ENCODE results near the gene CD69.

GRCh38 chr12:9735601-9736000 lies 25.1 kb downstream of the CD69 start:
- TF ChIP-seq CTCF (IDR thresholded peaks at IDR 0.05; ENCODE audit: poor library complexity, severe bottlenecking) (no peak), SMC3 (conservative IDR thresholded peaks at IDR 0.05; ENCODE audit: poor library complexity) (no peak), EP300 (conservative IDR thresholded peaks at IDR 0.05; ENCODE audit: poor library complexity, severe bottlenecking) (no peak), EZH2 (IDR thresholded peaks at IDR 0.05; ENCODE audit: borderline replicate concordance, insufficient read depth, low read length, poor library complexity, severe bottlenecking) (no peak), MXI1 (conservative IDR thresholded peaks at IDR 0.05; ENCODE audit: poor library complexity, severe bottlenecking) (no peak), TAF1 (IDR thresholded peaks at IDR 0.05; ENCODE audit: low read depth) (no peak), POLR2AphosphoS5 (IDR thresholded peaks at IDR 0.05) (no peak), RAD21 (conservative IDR thresholded peaks at IDR 0.05) (no peak), REST (IDR thresholded peaks at IDR 0.05; ENCODE audit: borderline replicate concordance) (no peak)

Measured in neural cell (in vitro differentiated cells).